Testis (tissue), 2 donors: ENCODE results near the gene IL3.

Experiments
- CTCF ChIP-seq, 3 experiments: fragments of 450-650 bp in 2 of 3; fragments of 200-600 bp in 1 of 3; sonication (generic) in 1 of 3; IDR thresholded peaks; one replicate each; pipeline ENCODE4 v1.5.1; 2016 to 2019; ENCODE audit warnings: antibody characterized with exemption in 3 of 3, mild to moderate bottlenecking in 2 of 3, moderate library complexity in 1 of 3
- POLR2A ChIP-seq: fragments of 450-650 bp; IDR thresholded peaks from one replicate; pipeline ENCODE4 v1.6.1; 2017; ENCODE audit warnings: antibody characterized with exemption, mild to moderate bottlenecking, moderate library complexity

GRCh38 chr5:132098151-132098594 lies 37.7 kb downstream of the IL3 start:
- TF ChIP-seq CTCF (IDR thresholded peaks at IDR 0.05), result no peak
- no peak for TF ChIP-seq POLR2A
